PC-3 (cell line): ENCODE data around the gene TBC1D32. TPM values are rescaled to one million over a fixed set of nuclear protein-coding genes. Genes with fewer than 3 reads are reported as not detected.

Experiments
- ATAC-seq: fragments of 200-7000 bp; cut with Tn5 transposase; 2 replicates; pipeline ENCODE4 v1.9.1; 2020; ENCODE audit warnings: mild to moderate bottlenecking, moderate library complexity
- BruUV-seq: library from RNA; stranded (reverse); fragments of 400-500 nt; replicated peaks from 2 replicates; lab custom pipeline; 2021; lab: Mats Ljungman, UMichigan
- CTCF ChIA-PET: fragments of 300-600 bp; sonication (Branson Sonifier 250); formaldehyde crosslinking; loops from one replicate; lab custom pipeline; 2022; ENCODE audit warnings: antibody characterized with exemption; lab: Charles Lee
- POLR2A ChIA-PET: fragments of 300-600 bp; sonication (Branson Sonifier 250); formaldehyde crosslinking; loops from one replicate; lab custom pipeline; 2022; ENCODE audit warnings: antibody characterized with exemption; ENCODE audit not compliant: unreplicated experiment; lab: Charles Lee
- DNase-seq: peaks from one replicate; pipeline ENCODE4 v3.0.0-alpha.2; 2015
- H2AFZ ChIP-seq: fragments of 300-600 bp; sonication (generic); 2 replicates; pipeline ENCODE4 v1.6.0; 2016; ENCODE audit warnings: antibody characterized with exemption, low read length
- H3F3A ChIP-seq: fragments of 300-600 bp; sonication (generic); one replicate; pipeline ENCODE4 v1.6.0; 2017; ENCODE audit warnings: antibody characterized with exemption, low read length, control low read depth, mild to moderate bottlenecking; ENCODE audit not compliant: unreplicated experiment
- H3K27ac ChIP-seq: fragments of 300-600 bp; sonication (generic); 2 replicates; pipeline ENCODE4 v1.5.1; 2016; ENCODE audit warnings: mild to moderate bottlenecking, low read length
- H3K27me3 ChIP-seq: fragments of 300-600 bp; sonication (generic); 2 replicates; pipeline ENCODE4 v1.6.1; 2016; ENCODE audit warnings: low read length, mixed read lengths
- H3K36me3 ChIP-seq: fragments of 300-600 bp; sonication (generic); 2 replicates; pipeline ENCODE4 v1.6.1; 2016; ENCODE audit warnings: low read depth, mixed run types, low read length, mixed read lengths
- H3K4me1 ChIP-seq: fragments of 300-600 bp; sonication (generic); 2 replicates; pipeline ENCODE4 v1.5.1; 2016; ENCODE audit warnings: low read length; ENCODE audit not compliant: insufficient read depth
- H3K4me2 ChIP-seq: fragments of 300-600 bp; sonication (generic); 2 replicates; pipeline ENCODE4 v1.6.0; 2016; ENCODE audit warnings: low read length
- H3K4me3 ChIP-seq: fragments of 300-600 bp; sonication (generic); 2 replicates; pipeline ENCODE4 v1.5.1; 2016; ENCODE audit warnings: mild to moderate bottlenecking, low read length, mixed read lengths
- H3K79me2 ChIP-seq: fragments of 300-600 bp; sonication (generic); 2 replicates; pipeline ENCODE4 v1.6.1; 2017; ENCODE audit warnings: low read length, mixed read lengths
- H3K9ac ChIP-seq: fragments of 300-600 bp; sonication (generic); 2 replicates; pipeline ENCODE4 v1.6.0; 2016; ENCODE audit warnings: mild to moderate bottlenecking, low read length
- H3K9me2 ChIP-seq: fragments of 300-600 bp; sonication (generic); replicated peaks from 2 replicates; pipeline ENCODE4 v1.6.1; 2016; ENCODE audit warnings: mixed run types, low read length, mixed read lengths
- H3K9me3 ChIP-seq: fragments of 300-600 bp; sonication (generic); 2 replicates; pipeline ENCODE4 v1.6.1; 2016; ENCODE audit warnings: low read length, mixed read lengths
- H4K20me1 ChIP-seq: fragments of 300-600 bp; sonication (generic); 2 replicates; pipeline ENCODE4 v1.6.1; 2016; ENCODE audit warnings: low read length, mixed read lengths
- CTCF ChIP-seq: fragments of 300-600 bp; sonication (generic); conservative IDR thresholded peaks from 2 replicates; pipeline ENCODE4 v1.5.1; 2017; ENCODE audit warnings: antibody characterized with exemption, low read depth, mild to moderate bottlenecking, low read length
- EZH2 ChIP-seq: fragments of 300-600 bp; sonication (generic); IDR thresholded peaks from one replicate; pipeline ENCODE4 v1.6.1; 2017; ENCODE audit warnings: antibody characterized with exemption, mild to moderate bottlenecking, low read length; ENCODE audit not compliant: unreplicated experiment
- EZH2phosphoT487 ChIP-seq: fragments of 300-600 bp; sonication (generic); IDR thresholded peaks from 2 replicates; pipeline ENCODE4 v1.6.1; 2018; ENCODE audit warnings: mild to moderate bottlenecking, antibody characterized with exemption, low read length, borderline replicate concordance
- intact Hi-C: fragments of 100-400 bp; cut with micrococcal nuclease; formaldehyde crosslinking; loops from 2 replicates; pipeline ENCODE4 v1.9.0; 2023
- total RNA-seq: library from RNA; depleted of rRNA; stranded (reverse); fragments of >200 nt; gene quantifications from 2 replicates; pipeline ENCODE4 v1.2.3, GENCODE V29; 2014

Gene TBC1D32
- total RNA-seq, 1 experiment from 2014 or later = 2.7 TPM

DNA sequence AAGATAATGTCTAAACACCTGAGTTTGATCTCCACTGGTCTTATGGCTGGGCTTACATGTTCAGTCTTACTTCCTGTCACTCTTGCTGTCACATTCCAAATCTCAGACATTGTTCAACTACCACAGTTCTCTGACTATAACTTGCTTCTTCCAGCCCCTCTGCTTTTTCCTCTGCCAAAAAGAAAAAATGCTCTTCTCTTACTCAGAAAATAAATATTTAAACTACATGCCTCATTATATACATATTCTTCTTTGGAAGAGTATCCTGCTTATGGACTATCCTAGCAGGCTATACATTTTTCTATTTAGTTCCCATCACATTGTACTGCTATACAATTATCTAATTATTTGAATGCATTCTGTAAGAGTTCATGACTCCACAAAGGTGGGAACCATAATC lies 175.4 kb downstream of the TBC1D32 start:
- peaks cover 10% of the 10 kb centered on the region; the same call in 1 of the 2 replicates for H3K4me1 ChIP-seq
- H3K4me3 ChIP-seq = no peak overlapping the region
- no peaks in the 10 kb centered on the region for H3K9me3 ChIP-seq
- POLR2A ChIA-PET = no interaction called here
- ATAC-seq = peak; percentile 80
- no peak overlapping the region for H2AFZ ChIP-seq
- intact Hi-C loops = no loop called here
- no peak overlapping the region for H3K27ac ChIP-seq
- peak; percentile 16 for DNase-seq
- H3K27me3 ChIP-seq = no peaks in the 10 kb centered on the region
- H3K36me3 ChIP-seq = no peaks in the 10 kb centered on the region
- H3K9ac ChIP-seq = no peak overlapping the region
- TF ChIP-seq EZH2 (no peak), EZH2phosphoT487 (no peak), CTCF (no peak)
- CTCF ChIA-PET = no interaction called here
- no peaks in the 10 kb centered on the region for H3K9me2 ChIP-seq
- no peaks in the 10 kb centered on the region for H3K79me2 ChIP-seq
- no peaks in the 10 kb centered on the region for H3F3A ChIP-seq
- H4K20me1 ChIP-seq = no peaks in the 10 kb centered on the region
- H3K4me2 ChIP-seq = no peak overlapping the region
- no TSS peak for BruUV-seq

DNA sequence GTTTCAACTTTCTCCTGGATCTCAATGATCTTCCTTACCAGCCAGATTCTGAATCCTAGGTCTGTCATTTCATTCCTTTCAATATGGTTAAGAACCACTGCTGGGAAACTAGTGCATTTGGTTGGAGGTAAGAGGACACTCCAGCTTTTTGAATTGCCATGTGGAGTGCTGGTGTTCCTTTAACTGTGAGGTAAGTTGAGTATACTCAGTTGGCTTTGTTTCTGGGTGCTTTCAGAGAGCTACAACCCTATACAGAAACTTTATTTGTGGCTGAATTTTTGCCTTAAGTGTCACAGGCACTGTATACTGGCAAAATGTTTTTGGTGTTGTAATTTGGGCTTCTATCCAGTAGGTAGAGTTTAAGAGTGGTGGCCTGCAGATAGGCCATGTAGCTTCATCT lies 175.8 kb downstream of the TBC1D32 start:
- no TSS peak for BruUV-seq
- Histone ChIP-seq H3K4me1 (peaks cover 10% of the 10 kb centered on the region; the same call in 1 of the 2 replicates), H3K27ac (no peak overlapping the region), H2AFZ (no peak overlapping the region), H3K27me3 (no peaks in the 10 kb centered on the region), H3K9me3 (no peaks in the 10 kb centered on the region), H3K4me3 (no peak overlapping the region), H4K20me1 (no peaks in the 10 kb centered on the region), H3F3A (no peaks in the 10 kb centered on the region), H3K4me2 (no peak overlapping the region), H3K9ac (no peak overlapping the region), H3K9me2 (no peaks in the 10 kb centered on the region), H3K79me2 (no peaks in the 10 kb centered on the region), H3K36me3 (no peaks in the 10 kb centered on the region)
- CTCF ChIA-PET = no interaction called here
- intact Hi-C loops = no loop called here
- no peak for DNase-seq
- POLR2A ChIA-PET = no interaction called here
- no peak for TF ChIP-seq EZH2phosphoT487
- TF ChIP-seq EZH2 = no peak
- no peak for TF ChIP-seq CTCF
- ATAC-seq = peak; percentile 14; the same call in 1 of the 2 replicates

GRCh38 chr6:121157906-121158305 lies 176.4 kb downstream of the TBC1D32 start:
- Histone ChIP-seq H4K20me1 (no peaks in the 10 kb centered on the region), H3F3A (no peaks in the 10 kb centered on the region), H3K9ac (no peak overlapping the region), H3K9me2 (no peaks in the 10 kb centered on the region), H3K27ac (no peak overlapping the region), H3K4me1 (peaks cover 10% of the 10 kb centered on the region; the same call in 1 of the 2 replicates), H3K27me3 (no peaks in the 10 kb centered on the region), H3K4me2 (no peak overlapping the region), H2AFZ (no peak overlapping the region), H3K79me2 (no peaks in the 10 kb centered on the region), H3K9me3 (no peaks in the 10 kb centered on the region), H3K4me3 (no peak overlapping the region), H3K36me3 (no peaks in the 10 kb centered on the region)
- ATAC-seq = peak; percentile 48
- no TSS peak for BruUV-seq
- peak; percentile 23 for DNase-seq
- CTCF ChIA-PET = no interaction called here
- intact Hi-C loops = no loop called here
- TF ChIP-seq EZH2 (no peak), EZH2phosphoT487 (no peak), CTCF (no peak)
- POLR2A ChIA-PET = no interaction called here
